Fibroblast of pulmonary artery (primary cell): ENCODE results near the gene UHMK1.

Experiments used
- DNase-seq: peaks from one replicate; pipeline ENCODE4 v3.0.0-alpha.2; 2010; ENCODE audit warnings: low read depth
- H3K4me3 ChIP-seq: replicated peaks from 2 replicates; pipeline ENCODE4 v1.5.1; 2011; ENCODE audit warnings: low read depth, mild to moderate bottlenecking, control low read depth, low read length, moderate library complexity
- TF ChIP-seq, protein P1 (sequence below): IDR thresholded peaks from 2 replicates; pipeline ENCODE4 v1.5.1; 2011; ENCODE audit warnings: mild to moderate bottlenecking, control low read depth, low read length, inconsistent platforms; ENCODE audit errors: missing control alignments

UHMK1 gene

DNA sequence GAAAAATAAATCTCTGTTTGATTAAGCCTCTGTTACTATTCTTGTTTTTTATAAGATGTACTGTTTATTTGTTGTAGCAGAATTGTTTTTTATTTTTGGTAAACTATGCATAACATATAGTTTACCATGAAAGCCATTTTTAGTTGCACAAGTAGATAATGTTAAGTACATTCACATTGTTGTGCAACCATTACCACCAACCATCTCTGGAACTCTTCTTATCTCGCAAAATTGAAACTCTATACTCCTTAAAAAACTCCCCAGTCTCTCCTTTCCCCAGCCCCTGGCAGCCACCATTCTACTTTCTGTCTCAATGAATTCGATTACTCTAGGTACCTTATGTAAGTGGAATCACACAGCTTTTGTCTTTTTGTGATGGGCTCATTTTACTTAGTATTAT, 27.4 kb upstream of the UHMK1 start:
- DNase-seq = peak; percentile 20
- no peak overlapping the region for H3K4me3 ChIP-seq
- TF ChIP-seq, protein P1, sequence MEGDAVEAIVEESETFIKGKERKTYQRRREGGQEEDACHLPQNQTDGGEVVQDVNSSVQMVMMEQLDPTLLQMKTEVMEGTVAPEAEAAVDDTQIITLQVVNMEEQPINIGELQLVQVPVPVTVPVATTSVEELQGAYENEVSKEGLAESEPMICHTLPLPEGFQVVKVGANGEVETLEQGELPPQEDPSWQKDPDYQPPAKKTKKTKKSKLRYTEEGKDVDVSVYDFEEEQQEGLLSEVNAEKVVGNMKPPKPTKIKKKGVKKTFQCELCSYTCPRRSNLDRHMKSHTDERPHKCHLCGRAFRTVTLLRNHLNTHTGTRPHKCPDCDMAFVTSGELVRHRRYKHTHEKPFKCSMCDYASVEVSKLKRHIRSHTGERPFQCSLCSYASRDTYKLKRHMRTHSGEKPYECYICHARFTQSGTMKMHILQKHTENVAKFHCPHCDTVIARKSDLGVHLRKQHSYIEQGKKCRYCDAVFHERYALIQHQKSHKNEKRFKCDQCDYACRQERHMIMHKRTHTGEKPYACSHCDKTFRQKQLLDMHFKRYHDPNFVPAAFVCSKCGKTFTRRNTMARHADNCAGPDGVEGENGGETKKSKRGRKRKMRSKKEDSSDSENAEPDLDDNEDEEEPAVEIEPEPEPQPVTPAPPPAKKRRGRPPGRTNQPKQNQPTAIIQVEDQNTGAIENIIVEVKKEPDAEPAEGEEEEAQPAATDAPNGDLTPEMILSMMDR = no peak

DNA sequence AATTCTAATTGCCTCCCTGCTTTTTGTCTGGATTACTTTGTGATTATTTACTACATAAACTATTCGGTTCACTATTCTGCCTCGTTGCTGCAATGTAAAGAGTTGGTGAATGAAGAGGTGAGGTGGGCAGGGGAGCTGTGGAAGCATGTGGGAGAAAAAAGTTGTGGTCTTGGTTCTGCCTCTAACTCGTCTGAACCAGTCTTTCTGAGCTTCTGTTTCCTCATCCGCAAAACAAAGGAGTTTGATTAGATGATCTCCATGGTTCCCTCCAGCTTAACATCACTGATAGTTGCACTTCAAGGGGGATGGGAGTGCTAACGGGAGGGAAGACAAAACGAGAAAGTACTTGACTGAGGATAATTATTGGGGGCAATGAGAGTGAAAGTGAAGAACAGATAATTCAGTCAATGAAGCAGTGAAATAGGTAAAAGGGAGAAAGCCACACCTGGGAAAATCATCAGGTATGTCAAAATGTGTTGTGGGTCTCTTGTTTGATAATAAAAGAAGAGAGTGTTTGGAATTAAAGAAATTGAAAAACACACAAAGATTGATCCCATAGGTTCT, 26.2 kb upstream of the UHMK1 start:
- no peak for DNase-seq
- H3K4me3 ChIP-seq = no peak overlapping the region
- TF ChIP-seq, protein P1 = no peak

DNA sequence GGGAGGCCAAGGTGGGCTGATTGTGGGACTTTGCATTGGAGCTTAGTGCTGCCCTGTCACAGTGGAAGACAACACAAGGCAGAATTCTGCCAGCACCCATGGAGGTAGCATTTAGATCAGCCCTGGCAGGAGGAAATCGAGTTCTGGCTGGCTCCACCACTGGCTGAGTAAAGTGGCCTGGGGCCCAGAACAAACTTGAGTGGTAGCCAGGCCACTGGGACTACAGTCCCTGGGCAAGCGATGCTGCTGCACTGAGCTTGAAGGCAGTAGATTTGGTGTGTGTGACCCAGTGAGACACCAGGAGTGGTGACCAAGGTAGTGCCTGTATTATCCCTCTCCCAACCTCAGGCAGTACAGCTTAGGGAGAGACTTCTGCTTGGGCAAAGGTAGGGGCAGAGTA, 22.5 kb upstream of the UHMK1 start:
- DNase-seq = no peak
- H3K4me3 ChIP-seq = no peak overlapping the region
- TF ChIP-seq, protein P1 = no peak

- no peak for DNase-seq
- TF ChIP-seq, protein P1 = no peak
- no peak overlapping the region for H3K4me3 ChIP-seq
These were observed 22.0 kb upstream of the UHMK1 start for GRCh38 chr1:162475539-162476185.

GRCh38 chr1:162476620-162477019, 21.0 kb upstream of the UHMK1 start:
- TF ChIP-seq, protein P1 = no peak
- no peak overlapping the region for H3K4me3 ChIP-seq
- no peak for DNase-seq

GRCh38 chr1:162485236-162485635, 12.4 kb upstream of the UHMK1 start:
- TF ChIP-seq, protein P1 = no peak
- no peak for DNase-seq

GRCh38 chr1:162487241-162487640, 10.4 kb upstream of the UHMK1 start:
- TF ChIP-seq, protein P1 = no peak
- no peak overlapping the region for H3K4me3 ChIP-seq
- no peak for DNase-seq

More at GRCh38 chr1:162485236-162485635, 12.4 kb upstream of the UHMK1 start:
- no peak overlapping the region for H3K4me3 ChIP-seq
